Stimulated activated CD8-positive, alpha-beta memory T cell treated with anti-CD3 and anti-CD28 coated beads, Interleukin-7, amount 100 ng/mL, for 24 hours (primary cell): ENCODE measurements around the gene SPAG9.
A peak's percentile ranks its signal among the peaks of the same experiment; 100 is the strongest.
"Not testable (repeated sequence)": the region's sequence is repeated elsewhere in the genome, so short reads cannot be mapped to it uniquely, and the experiment has no call there.

Experiments
- DNase-seq: peaks from one replicate; pipeline ENCODE4 v3.0.0-alpha.2; 2020; ENCODE audit warnings: low read depth

SPAG9 gene

DNA sequence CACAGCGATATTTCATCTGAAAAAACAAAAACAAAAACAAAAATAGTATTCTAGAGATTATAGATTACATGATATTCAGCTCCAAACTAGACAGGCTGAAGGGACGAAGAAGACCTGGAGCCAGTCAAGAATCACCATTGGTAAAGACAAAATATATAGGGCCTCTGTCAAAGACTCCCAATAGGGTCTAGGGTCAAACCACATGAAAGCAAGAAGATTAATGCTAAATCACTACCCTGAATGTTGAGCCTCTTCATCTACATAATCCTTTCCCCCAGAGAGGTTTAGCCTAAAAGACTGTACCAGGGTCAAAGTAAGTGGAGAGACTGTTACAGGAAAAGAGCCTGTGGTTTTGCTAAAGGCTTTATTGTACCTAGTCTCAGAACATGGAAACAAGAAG is 21.9 kb upstream of the SPAG9 start:
- DNase-seq = no peak

DNA sequence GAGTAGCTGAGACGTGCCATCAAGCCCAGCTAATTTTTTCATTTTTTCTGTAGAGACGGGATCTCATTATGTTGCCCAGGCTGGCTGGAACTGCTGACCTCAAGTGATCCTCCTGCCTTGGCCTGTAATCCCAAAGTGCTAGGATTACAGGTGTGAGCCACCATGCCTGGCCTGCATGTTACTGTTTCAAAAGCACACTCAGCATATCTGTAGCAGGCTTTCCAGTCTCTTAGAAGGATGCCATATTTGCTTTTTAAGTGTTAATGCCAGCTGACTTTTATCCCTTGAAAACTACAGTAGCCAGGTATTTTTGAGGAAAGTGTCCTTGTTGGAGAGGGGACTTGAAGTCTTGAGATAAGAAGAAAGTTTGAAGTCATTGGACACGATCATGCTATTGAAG is 15.3 kb upstream of the SPAG9 start:
- DNase-seq = no peak

DNA sequence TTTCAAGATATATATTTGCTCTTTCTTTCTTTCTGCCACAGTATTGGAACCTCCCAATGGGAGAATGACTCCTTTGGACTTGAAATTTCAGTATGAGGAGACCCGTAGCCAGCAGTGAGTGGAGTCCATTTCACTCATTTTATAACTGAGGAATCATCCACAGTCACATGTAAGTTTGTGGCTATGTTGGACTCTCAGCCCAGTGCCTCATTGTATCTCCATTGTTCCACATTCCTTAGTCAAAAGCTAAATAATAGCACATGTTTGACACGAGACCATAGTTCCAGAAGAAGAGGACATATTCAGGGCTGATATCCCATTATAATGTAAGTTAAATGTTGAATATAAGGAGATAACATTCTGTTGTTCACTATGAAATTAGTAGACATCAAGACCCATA is 12.7 kb upstream of the SPAG9 start:
- no peak for DNase-seq

DNA sequence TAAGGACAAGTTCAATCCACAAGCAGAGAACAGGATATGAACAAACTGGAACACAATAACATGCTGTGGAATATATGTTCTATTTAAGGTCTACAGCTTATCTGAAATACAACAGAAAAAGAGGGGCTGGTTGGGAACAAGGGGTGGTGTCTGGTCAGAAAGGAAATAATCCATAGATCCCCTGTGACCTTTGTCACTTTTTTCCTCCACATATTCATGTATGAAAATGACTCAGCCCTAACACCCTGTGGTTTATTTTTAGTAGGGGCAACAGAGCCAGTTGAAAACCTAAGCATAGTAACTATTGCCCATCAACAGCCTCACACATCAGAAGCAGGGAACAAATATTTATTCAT is 12.3 kb upstream of the SPAG9 start:
- DNase-seq = no peak

GRCh38 chr17:51128076-51128475 is 7.4 kb upstream of the SPAG9 start:
- no peak for DNase-seq

DNA sequence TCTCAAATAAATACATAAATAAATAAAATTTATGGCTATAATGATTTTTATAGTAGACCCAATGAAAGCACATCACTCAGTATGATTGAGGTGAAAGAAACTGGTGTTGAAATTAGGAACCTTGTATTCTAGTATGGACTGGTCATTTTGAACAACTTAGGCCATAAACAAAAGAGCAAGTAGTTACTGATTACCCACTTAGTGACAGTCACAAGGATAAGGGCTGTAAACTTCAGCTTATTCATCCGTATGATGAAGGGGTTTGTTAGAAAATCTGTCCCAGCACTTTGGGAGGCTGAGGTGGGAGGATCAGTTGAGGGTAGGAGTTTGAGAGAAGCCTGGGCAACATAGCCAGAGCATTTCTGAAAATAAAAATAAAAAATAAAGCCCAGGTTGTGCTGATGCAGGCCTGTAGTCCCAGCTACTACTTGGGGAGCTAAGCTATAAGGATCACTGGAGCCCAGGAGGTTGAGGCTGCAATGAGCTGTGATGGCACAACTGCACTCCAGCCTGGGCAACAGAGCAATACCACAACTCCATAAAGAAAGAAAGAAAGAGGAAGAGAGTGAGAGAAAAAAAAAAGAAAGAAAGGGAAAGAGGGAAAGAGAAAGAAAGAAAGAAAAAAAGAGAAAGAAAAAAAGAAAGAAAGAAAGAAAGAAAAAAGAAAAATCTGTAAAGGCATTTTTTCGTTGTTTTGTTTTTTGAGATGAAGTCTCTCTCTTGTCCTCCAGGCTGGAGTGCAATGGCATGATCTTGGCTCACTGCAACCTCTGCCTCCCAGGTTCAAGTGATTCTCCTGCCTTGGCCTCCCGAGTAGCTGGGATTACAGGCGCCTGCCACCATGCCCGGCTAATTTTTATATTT is 4.2 kb upstream of the SPAG9 start:
- DNase-seq = no peak

DNA sequence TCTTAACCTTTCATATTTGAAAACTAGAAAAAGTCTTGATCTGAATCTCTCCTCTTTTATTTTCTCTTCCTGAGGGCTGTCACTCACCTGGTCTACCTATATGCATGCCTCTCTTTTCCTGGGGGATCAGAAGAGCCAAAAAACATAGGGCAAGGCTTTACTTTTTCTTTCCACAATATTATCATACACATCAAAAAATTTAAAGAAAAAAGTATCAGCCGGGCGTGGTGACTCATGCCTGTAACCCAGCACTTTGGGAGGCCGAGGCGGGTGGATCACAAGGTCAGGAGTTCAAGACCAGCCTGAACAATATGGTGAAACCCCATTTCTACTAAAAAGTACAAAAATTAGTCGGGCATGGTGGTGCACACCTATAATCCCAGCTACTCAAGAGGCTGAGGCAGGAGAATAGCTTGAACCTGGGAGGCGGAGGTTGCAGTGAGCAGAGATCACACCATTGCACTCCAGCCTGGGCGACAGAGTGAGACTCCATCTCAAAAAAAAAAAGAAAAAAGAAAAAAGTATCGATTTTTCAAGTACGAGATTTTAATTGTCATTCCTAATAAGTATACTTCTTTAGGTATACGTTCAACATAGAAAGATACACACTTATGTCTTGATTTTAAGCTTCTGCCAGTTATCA is 1.9 kb upstream of the SPAG9 start:
- DNase-seq = not testable (repeated sequence)

- DNase-seq = peak; percentile 74
These were observed 1.2 kb upstream of the SPAG9 start for GRCh38 chr17:51121620-51122472.

GRCh38 chr17:51120357-51120738 is 320 bp downstream of the SPAG9 start:
- DNase-seq = no peak

DNA sequence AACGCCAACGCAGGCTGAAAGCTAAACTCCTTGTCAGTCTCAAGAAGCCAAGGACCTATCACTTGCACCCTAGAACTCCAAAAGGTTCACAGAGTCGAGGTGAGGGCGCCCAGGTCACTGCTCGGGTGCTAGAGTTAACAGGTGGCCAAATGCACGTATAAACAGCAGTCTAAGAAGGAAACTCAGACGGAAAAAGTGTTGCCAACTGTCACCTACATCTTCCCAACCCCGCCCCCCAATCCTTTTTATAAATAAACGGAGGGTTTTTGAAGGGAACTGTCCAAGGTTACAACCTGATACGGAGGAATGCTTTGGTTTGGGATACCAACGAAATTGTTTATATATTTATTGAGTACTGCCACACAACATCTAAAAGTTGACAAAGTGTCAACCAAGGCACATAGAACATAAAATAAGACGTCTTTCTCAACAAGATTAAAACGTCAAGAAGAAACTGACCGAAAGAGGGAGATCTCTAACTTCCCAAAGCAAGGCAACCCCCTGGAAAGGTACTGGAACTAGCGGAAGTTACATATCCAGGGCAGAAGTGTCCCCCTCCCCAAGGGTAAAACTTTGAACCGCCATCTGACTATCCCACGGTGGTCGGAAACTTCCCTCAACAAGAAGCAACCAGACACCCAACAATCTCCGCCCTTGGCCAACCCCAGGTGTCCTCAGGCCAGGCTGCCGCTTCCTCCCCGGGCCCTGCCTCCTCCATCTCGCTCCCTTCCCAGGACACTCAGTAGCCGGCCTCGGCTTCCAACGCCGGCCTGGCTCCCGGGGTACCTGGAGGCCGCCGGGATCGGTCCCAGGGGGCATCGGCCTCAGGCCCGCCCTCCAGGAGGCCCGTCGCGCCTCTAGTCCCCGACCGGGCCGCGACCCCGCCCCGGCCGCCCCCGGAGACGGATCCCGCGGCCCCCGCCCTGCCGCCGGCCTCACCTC is 982 bp downstream of the SPAG9 start:
- DNase-seq = no peak

DNA sequence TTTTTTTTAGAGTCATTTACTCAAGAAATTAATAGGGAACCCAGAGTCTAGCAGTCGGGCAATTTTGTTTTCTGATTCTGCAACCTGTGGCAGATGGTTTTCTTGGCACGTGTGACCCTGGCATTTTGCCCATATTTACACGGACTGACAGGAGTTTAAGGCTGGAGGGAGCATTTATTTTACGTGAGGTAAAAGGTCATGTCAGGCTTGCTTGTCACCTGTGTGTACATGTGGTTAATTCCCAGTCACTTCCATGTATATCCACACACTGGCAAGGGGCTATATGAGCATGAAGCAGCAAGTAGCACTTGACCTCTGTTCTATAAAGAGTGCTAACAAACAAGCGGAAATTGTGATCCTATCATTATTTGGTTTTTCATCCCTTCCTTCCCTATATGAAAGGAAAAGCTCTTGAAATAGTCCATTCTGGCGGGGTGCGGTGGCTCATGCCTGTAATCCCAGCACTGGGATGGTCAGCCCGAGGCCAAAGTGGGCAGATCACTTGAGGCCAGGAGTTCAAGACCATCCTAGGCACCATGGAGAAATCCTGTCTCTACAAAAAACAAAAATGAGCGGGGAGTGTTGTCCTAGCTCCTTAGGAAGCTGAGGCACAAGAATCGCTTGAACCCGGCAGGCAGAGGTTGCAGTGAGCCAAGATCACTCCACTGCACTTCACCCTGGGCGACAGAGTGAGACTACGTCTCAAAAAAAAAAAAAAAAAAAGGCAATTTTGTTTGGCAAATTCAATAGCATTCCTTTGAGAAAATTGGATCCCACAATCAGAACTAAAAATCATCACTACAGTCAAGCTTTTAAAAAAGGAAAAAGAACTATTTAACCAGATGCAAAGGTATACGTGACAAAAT is 2.1 kb downstream of the SPAG9 start:
- no peak for DNase-seq

- DNase-seq = no peak
These were observed 5.5 kb downstream of the SPAG9 start for GRCh38 chr17:51115179-51115578.

- not testable (repeated sequence) for DNase-seq
These were observed 8.1 kb downstream of the SPAG9 start for GRCh38 chr17:51112303-51113222.

DNA sequence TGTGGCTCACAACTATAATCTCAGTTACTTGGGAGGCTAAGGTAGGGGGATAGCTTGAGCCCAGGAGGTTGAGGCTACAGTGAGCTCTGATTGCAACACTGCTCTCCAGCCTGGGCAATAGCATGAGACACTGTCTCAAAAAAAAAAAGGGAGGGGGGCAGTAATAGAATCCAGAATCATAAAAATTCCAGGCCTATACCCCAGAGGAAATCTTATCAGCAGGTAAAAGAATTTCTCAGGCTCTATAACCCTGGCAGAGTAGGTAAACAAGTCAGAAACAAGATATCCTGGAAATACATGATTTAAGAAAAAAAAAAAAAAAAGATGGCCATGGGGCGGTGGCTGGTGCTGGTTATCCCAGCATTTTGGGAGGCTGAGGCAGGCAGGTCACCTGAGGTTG is 12.9 kb downstream of the SPAG9 start:
- no peak for DNase-seq

DNA sequence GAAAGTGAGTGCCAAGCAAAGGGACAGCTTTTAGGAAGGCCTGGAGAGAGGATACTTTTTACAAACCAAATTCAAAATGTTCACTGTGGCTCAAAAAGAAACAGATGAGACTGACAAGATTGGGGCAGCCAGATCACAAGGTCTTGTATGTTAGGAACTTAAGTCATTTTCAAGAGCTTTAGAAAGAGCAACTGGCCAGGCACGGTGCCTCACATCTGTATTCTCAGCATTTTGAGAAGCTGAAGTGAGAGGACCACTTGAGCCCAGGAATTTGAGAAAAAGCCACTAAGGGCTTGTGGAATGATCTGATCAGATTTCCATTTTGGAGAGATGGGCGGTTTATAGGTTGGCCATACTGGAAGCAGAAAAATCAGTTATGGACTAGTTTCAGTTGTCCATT is 17.2 kb downstream of the SPAG9 start:
- DNase-seq = no peak

DNA sequence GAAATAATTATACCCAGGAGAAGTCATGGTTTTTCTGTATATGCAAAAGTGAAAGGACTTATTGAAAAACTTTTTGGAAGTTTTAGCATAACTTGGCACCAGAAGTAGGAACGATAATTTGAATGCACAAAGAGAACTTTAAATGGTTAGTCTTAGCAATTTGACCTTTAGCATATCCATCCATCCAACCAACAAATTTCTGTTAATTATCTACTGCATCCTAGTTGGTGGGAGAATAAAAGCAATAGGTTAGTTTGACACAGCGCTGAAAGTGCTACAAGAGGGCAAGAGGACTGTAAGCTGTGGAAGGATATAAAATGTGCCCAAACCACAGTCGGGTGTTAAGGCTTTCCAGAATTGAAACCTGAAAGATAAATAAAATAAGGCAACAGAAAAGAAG is 17.6 kb downstream of the SPAG9 start:
- no peak for DNase-seq

DNA sequence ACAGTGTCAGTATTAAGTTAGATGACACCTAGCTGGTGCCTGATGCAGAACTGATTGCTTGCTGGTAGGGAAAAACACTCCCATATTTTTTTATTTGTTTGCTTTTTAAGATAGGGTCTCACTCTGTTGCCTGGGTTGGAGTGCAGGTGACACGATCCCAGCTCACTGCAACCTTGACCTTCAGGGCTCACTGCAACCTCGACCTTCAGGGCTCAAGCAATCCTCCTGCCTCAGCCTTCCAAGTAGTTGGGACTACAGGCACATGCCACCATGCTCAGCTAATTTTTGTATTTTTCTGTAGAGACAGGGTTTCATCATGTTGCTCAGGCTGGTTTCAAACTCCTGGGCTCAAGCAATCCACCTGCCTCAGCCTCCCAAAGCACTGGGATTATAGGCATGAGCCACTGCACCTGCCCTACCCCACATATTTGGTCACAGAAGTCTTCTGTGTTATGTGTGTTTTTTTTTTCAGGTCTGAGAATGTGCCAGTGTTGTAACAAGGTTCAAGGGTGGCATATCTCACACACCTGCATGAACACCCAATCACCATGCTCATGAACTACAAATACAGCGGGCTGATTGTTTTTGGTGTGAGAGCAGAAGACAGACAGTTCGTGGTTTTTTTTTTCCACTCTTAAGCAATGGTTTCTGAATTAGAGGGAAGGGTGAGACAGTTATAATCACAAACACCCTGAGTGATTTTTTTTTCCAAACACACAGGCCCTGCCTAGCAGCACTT is 22.8 kb downstream of the SPAG9 start:
- no peak for DNase-seq

DNA sequence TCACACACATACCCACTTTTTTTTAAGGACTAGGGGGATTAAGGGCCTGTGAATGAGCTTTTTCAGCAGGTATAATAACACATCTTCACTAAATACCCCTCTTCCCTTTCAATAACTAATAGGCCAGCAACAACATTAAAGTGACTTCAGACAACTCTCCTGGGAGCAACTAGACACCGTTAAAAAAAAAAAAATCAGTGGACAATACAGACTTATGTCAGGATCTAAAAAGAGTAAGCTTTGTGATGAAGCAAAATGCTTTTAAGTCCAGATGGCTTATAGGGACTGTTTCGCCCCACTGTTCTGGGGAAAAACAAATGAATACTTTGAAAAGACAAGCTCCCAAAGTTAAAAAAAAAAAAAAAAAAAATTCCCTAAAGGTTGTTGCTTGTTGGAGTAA is 29.0 kb downstream of the SPAG9 start:
- no peak for DNase-seq

GRCh38 chr17:51088868-51089267 is 31.8 kb downstream of the SPAG9 start:
- not testable (repeated sequence) for DNase-seq
